Measurements from ENCODE around the gene MYLIP.

MYLIP gene

DNA sequence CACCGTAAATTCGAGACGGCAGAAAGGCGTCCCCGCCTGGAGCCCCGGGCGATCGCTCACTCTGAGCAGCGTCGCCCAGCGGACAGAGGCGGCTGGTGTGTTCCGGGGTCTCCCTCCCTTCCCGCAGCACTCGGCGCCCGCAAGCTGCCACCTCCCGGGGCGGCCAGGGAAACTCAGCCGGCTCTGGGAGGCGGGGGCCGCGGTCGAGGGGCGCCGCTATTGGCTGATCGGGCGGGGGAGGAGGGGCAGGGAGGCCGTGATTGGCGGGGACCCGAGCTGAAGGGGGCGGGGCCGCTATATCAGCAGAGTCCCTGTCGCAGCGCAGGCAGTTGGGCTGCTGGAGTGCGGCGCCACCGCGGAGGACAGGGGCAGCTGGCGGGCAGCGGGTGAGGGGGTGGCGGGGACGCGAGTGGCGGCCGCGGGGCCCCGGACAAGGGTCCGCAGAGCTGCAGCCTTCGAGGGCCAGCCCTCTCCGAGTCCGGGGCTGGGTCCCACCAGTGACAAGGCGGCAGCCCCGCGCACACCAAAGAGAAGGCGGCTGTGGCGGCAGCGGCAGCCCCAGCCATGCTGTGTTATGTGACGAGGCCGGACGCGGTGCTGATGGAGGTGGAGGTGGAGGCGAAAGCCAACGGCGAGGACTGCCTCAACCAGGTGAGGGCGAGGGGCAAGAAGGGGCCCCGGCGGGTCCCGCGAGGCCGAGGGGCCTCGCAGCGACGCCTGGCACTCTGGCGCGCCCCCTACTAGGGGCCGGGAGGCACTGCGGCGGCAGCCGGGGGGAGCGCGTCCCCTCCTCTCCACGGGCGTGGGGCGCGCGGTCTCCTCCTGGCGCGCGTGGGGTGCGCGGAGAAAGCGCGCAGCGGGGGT is at the start of gene MYLIP:
TSS of gene MYLIP (plus strand) at position 328 of the 864 bp plus-strand sequence. CDS start at position 565, 237 bp downstream.
- DNase-seq: peak; percentile 97 to 98

DNA sequence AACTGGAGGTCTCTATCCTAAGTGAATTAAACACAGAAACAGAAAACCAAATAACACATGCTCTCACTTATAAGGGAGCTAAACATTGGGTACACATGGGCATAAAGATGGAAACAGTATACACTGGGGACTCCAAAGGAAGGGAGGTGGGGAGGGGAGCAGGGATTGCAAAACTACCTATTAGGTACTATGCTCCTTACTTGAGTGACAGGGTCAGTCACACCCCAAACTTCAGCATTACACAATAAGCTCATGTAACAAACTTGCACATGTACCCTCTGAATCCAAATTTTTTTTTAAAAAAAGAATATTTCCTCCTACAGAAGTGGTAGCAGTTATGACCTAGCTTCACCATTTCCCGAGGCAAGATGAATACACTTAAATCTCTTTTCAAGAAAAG is 49.5 kb upstream of the MYLIP start:
- no peak for DNase-seq

DNA sequence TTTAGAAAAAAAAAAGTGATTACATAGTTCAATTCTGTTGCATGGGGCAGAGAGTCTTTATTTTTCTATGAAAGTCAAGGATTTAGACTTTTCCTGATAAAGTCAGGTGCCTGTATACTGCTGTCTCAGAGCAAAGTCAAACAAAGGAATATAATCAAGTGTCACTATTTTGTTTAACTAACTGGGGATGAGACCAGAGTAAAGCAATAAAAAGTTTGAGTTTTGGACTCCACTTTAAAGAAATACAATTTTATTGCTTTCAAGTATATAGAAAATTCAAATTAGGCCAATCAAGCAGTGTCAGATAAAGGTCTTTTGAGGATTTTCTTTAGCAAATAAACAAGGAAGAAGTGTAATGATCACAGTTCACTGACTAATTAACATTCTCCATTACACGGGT is 48.7 kb upstream of the MYLIP start:
- DNase-seq: no peak

DNA sequence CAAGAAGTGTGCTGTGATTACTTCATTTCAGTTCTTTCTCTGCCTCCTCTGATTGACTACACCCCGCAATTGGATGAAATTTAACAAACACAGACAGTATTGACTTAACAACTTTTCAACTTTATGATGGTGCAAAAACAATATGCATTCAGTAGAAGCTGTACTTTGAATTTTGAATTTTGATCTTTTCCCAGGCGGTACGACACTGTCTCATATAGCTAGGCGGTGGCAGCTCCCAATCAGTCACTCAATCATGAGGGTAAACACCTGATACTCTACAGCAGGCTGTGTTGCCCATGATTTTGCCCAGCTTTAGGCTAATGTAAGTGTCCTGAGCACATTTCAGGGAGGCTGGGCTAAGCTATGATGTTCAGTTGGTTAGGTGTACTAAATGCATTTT is 47.6 kb upstream of the MYLIP start:
- DNase-seq: no peak

DNA sequence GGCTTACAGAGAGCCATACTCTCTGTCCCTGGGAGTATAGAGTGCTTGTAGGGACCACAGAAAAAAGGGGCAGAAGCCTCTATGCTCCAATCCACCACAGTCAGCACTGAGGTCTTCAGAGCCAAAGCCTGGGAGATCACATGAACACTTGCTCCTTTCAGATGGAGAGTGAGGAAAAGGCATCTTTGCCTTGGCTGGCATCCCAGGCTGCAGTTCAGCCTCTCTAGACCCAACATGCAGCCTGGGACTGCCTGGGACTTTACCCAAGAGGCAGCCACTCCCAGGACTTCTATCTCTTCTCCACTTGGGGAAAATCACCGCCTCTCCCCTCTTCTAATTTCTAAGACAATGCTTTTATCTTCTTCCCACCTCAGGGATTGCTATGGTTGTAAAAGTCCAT is 46.5 kb upstream of the MYLIP start:
- no peak for DNase-seq

DNA sequence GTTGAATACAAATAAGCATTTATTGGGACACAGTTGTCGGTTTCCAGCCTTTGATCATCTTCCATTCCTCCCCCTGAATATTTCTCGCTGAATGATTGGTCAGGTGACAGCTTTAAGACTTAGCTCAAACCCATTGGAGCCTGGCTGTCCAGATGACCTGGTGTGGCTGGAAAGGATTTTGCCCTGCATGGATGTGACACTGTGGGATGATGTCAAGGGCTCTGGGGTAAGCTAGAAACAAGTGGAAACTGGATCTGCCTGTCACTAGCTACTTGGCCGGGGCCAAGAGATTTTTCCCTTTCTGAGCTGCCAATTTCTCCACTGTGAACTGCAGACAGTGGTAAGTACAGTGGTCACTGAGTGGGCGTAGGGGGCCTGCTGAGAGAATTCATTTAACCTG is 41.9 kb upstream of the MYLIP start:
- DNase-seq: no peak

DNA sequence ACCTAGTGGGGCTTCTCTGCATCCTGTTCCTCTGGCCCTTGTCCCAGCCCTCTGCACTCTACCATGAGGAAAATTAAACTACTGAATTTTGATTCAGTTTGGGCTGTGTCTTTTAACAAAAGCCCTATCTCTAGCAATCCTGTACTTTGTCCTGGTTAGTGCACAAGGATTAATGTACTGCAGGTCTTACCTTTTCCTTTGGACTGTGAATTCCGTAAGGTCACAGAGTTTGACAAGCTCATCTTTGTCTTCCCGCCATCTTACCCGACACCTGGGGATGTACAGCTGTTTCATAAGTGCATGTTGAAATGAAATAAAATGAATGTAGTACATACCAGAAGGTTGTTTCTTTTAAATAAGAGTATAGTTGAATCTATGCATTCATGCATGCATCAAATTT is 41.5 kb upstream of the MYLIP start:
- DNase-seq: no peak

DNA sequence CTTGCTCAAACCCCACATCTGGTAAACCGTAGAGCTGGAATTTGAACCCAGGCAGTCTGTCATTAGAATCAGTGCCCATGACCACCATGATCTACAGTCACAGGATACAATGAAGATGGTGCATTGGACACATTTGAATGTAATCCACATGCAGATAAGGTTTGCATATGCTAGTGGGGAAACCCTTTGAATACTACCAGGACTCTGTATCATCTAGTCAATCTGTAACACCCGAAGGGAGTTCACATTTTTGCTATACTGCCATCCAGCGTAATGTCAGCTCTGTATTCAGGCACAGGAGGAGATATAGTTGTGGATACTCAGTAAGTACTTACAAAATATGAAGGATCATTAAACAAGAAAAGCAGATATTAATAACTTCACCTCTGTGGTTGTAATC is 40.5 kb upstream of the MYLIP start:
- no peak for DNase-seq

DNA sequence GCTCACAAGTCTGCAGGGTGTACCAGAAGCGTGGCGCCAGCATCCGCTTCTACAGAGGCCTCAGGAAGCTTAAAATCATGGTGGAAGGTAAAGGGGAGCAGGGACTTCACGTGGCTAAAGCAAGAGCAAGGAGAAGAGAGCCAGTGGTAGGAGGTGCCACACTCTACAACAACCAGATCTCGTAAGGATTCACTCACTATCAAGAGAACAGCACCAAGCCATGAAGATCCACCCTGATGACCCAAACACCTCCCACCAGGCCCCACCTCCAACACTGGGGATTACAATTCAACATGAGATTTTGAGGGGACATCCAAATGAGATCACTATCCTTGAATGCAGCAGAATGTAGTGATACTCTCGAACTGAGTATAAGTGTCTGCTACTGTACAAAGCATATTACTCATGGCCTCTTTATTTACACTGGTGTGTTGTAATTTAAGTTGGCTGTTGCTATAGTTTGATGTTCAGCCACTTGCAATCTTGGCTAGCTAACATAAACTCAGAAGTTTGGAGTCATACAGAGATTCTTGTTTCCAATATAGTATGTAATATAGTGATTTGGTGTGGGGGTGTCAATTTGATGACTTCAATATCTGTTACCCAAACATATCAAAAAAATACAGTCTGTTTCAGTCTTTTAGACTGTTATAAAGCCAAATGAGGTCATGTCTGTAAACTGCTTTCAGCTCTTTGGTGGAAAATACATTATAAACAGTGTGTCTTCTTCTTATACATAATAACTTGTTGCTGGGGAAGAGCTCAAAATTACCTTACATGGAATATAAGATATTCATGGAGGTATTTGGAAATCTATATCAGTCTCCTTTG is 39.4 kb upstream of the MYLIP start:
- no peak for DNase-seq

DNA sequence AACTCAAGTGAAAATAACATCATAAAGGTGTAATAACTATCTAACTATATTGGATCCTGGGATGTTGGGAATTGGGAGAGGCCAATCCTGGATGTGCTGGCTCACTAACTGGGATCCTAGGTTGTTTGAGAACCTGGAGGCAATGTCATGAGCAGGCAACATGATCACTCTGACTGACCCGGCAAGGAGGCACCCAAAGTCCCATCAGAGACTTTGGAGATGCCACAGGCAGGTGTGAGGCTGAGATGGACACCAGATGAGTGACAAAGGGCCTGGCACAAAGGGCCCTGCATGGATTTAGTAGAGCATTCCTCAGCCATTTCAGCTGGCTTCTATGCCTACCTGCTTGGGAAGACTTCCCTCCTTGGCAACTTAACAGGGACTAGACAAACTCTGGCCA is 38.4 kb upstream of the MYLIP start:
- no peak for DNase-seq

DNA sequence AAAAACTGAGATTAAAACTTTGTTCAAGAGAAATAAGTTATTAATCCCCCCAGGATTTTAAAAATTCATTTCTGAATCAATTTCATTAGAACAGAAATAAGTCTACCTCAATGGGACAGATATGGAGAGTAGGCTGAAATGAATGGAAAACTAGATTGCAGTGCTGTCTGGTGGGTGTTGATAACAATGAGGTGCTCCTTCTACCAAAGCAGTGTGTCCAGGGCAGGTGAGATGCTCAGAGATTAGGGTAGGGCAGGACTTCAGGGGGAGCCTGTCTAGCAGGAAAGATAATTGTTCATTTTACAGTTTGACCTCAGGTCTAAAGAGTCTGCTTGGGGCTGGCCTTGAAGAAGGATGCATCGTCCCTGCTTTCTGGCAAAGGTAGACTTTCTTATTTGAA is 38.0 kb upstream of the MYLIP start:
- DNase-seq: no peak

DNA sequence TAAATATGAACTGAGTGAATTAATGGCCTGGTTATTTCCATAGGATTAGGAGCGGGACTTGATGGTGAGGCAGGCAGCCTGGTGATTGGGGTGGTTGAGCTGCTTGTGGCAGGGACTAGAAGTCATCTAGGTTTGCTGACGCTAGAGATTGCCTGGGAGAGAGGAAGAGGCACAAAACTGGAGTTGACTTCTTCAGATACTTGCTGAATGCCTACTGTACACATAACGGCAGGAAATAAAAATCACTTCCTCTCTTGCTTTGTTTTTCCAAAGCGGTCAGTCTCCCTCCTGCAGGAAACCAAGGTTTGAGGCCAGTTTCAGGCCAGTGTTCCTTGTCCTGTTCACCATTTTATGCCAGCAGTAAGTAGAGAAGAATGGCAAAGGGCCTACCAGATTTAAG is 36.7 kb upstream of the MYLIP start:
- no peak for DNase-seq

DNA sequence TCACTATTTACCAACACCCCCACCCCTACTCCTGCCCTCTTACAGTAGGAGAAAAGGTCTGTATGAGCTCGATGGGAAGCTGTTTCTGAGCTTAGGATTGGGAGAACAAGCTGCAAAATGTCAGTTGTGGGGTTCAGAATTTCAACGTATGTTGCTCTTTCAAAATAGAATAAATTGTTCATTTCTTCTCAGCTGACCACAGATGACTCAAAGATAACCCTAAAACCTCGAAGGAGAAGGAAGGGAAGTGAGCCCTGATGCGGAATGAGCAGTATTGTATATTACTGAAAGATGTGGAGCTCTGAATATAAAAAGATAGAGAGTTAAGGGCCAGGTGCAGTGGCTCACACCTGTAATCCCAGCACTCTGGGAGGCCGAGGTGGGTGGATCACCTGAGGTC is 35.9 kb upstream of the MYLIP start:
- DNase-seq: no peak

DNA sequence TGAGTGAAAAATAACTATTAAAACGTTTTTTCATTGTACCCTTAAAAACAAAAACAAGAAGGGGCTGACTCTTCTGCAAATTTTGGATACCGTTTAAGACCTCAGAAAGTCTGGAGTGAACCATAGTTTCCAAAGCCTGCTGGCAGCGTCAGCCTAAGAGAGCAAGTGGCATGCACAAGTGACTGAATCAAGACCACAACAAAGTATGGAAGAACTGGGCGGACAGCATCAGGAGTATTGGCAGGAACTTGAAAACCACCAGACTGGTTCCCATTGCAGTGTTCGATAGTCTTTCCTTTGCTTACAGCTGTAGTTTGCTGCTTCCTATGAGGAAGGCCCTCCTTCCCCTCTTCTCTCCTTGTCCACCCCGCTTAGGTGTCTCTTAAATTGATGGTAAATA is 33.7 kb upstream of the MYLIP start:
- DNase-seq: no peak

DNA sequence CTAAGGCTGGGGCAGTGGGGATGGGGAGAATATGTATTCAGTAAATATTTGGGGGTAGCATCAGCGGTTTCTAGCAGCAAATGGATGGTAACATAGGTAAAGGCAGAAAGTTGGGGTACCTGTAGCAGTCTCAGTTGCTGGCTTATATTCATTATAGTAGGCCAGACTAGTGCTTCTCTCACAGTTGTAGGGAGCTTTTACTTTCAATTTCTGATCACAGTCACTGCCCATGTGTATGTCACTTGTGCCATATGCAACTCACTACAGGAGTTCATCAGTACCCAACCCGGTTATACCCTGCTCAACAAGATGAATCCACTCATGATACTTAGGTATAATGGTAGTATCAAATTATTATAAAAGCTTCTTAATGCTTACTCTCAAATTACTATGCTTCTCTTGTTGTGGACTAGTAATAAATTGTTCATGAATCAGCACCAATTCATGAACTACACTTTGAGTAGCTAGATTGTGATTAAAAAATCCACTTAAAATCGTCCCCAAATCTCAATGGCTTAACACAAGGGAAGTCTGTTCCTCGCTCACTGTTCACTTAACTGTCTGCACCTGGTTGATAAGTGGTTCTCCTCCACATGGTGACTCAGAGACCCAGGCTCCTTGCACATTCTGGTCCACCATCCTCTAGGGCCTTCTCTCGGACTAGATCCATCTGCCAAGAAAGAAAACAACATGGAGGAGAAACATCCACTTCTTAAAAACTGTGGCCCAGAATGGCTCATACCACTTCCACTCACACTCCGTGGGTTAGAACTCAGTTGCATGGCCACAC is 31.3 kb upstream of the MYLIP start:
- no peak for DNase-seq

DNA sequence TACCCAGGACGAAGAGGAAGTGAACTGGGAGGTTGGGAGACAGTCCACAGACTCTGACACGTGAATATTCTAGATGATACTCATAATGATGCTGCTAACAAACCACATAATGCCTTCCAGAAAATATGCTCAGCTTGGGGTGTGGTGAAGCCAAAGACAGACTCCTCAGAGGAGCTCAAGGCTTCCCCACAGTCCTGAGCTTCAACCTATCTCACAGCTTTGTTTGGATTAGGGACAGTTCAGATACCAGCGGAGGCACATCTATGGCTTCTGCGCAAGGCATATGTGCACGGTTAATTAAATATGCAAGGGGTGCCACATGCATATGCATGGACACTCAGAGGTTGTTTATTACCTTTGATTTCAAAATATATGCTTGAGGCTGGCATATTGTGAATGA is 30.7 kb upstream of the MYLIP start:
- no peak for DNase-seq

DNA sequence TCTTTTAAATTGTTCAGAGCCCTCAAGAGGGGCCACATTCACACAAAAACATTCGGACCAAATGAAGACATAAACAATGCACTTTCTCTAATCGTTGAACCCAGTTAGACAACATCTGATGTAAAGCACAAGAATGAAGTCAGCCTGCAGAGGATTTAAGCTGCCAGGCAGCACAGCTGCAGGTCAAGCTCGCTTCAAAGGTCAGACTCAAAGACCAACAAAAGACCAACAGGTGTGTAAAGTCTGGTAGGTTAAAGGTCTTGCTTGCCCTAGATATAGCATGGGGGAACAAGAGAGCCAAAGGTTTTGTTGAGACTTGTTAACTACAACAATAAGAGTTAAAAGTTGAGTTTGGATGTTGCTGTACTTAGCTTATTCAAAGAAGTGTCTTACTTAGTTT is 26.7 kb upstream of the MYLIP start:
- no peak for DNase-seq

DNA sequence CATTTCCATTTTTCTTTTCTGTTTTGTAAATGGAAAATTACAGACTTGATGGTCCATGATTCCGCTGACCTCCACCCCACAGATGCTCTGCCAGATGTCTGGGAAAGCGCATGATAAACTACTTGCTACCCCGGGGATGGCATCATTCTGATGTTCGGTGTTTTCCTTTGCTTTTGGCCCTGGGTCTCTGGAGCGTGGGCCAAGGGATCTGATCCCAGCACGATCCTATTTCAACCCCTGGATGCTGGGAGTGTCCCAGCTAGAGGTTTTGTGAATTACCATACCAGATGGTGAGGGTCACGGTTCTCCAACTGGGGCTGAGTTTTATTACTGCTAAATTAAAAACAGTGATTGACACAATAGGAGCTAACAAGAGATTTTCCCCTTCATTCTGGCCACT is 25.2 kb upstream of the MYLIP start:
- DNase-seq: no peak

DNA sequence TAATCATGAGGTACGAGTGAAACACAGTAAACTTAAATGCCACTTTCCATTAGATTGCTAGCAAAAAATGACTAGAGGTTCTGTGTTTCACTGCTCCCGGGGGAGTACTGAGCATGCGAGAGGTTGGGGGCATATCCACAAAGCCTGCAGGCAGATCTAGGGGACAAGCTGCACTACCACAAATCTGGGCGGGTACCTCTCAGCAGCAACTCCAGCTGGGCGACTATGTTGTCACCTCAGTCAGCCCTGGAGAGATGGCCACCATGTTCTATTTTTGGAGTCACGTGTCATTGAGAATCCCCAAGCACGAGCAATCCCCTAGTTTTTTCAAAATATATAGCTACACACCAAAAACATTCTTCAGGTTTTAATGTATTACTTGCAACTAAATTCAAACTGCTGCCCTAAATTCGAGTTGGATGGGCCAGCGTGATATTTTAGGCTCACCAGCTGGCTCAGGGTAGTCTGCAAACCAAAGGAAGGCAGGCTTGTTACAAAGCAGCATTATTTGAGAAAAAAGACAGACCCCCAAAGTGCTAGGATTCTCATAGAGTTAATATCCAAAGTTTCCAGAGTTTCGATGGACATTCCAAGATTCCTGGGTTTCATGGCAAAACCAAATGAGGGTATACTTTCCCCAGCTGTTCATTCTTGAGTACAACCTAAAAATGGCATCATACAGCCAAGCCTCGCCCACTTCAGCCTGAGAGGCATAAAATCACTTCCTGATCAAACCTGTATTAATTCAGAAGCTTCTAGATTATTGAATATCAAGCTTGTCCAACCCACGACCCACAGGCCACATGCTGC is 24.1 kb upstream of the MYLIP start:
- DNase-seq: no peak

DNA sequence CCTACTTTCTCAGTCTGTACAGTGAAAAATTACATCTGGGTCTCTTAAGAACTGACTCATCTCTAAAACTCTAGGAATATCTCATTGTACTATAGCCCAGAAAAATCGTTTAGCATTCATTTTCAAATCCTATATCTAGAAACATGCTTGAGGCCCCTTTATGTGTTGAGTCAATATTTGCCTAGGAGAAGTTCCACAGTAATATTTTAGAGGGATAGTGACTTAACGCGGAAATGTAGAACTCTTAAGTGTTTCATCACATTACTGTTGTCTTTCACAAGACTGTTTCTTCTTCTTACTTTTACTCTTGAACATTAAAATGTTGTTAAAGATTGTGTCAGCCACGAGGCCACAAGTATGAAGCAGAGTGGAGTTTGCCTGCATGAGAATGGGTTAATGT is 23.0 kb upstream of the MYLIP start:
- no peak for DNase-seq

DNA sequence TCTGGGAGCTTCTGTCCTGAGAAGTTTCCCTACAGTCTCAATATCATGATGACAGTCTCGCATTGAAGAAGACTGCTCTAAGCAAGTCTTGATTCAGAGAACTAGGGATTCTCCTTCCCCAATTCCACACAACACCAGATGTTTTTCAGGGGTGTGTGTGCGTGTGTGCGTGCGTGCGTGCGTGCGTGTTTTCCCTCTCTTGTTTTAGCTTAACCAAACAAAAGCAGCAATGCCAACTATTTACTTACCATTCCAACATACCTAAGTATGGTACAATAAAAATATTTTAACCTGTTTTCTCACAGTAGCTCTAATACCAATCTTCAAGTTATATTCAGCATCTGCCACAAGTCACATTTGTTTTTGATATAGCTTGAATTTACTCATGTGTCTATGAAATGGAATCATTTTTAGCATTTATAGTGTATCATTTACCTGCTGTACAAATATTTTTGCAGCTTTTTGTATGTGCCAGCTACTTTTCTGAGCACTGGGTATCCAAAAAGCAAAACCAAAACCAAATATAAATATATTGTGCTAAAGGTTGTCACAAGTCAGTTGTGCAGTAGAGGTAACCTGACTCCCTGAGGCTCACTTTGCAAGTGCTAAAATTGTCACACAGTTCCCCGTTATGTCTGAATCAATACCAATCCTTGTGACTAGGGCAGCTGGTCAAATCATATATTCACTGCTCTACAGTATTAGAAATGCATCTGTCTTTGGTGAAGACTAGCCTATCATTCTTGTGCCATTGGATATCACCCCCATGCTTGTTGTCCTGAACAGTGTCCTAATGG is 21.7 kb upstream of the MYLIP start:
- no peak for DNase-seq

DNA sequence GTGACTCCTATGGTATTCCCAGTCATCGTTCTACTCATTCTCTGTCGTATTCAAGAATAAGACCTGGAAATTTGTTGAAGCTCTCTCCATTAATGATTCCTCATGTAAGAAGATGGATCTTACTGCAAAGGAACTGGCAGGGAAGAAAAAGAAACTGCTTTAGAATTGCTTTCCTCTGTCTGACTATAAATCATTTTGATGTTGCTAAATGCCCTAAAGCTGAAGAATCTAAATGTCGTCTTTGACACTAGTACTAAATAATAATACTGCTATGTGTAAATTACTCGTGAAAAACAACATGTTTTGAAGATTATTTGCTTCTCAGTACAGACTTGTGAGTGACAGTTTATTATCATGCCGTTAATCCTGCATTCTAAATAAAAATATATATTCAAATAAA is 20.5 kb upstream of the MYLIP start:
- DNase-seq: no peak
